ENCODE data around the gene FCER1G.

FCER1G gene

GRCh38 chr1:161185732-161186311 lies 29.3 kb upstream of the FCER1G start:
- in situ Hi-C loops (cut with HindIII; ENCODE audit: low sequenced_read_pairs) = no loop called here
- no peak for TF ChIP-seq CTCF (IDR thresholded peaks at IDR 0.05; ENCODE audit: low read depth, low read length)
- DNase-seq (ENCODE audit: low read depth, low spot score) = no peak
- no peak overlapping the region for H3K4me3 ChIP-seq (ENCODE audit: low read depth, low read length)

GRCh38 chr1:161187311-161187710 lies 27.8 kb upstream of the FCER1G start:
- no peak for TF ChIP-seq CTCF (IDR thresholded peaks at IDR 0.05; ENCODE audit: low read depth, low read length)

GRCh38 chr1:161188381-161188780 lies 26.7 kb upstream of the FCER1G start:
- no peak for DNase-seq (ENCODE audit: low read depth, low spot score)
- TF ChIP-seq CTCF (IDR thresholded peaks at IDR 0.05; ENCODE audit: low read depth, low read length) = no peak
- in situ Hi-C loops (cut with HindIII; ENCODE audit: low sequenced_read_pairs) = no loop called here
- H3K4me3 ChIP-seq (ENCODE audit: low read depth, low read length) = no peak overlapping the region

More at GRCh38 chr1:161187311-161187710, 27.8 kb upstream of the FCER1G start:
- in situ Hi-C loops (cut with HindIII; ENCODE audit: low sequenced_read_pairs) = no loop called here
- H3K4me3 ChIP-seq (ENCODE audit: low read depth, low read length) = no peak overlapping the region
- no peak for DNase-seq (ENCODE audit: low read depth, low spot score)

GRCh38 chr1:161189036-161189435 lies 26.1 kb upstream of the FCER1G start:
- no peak for TF ChIP-seq CTCF (IDR thresholded peaks at IDR 0.05; ENCODE audit: low read depth, low read length)
- no peak overlapping the region for H3K4me3 ChIP-seq (ENCODE audit: low read depth, low read length)
- no peak for DNase-seq (ENCODE audit: low read depth, low spot score)
- in situ Hi-C loops (cut with HindIII; ENCODE audit: low sequenced_read_pairs) = no loop called here

GRCh38 chr1:161190962-161191521 lies 24.1 kb upstream of the FCER1G start:
- no peak for TF ChIP-seq CTCF (IDR thresholded peaks at IDR 0.05; ENCODE audit: low read depth, low read length)
- no peak for DNase-seq (ENCODE audit: low read depth, low spot score)
- no peak overlapping the region for H3K4me3 ChIP-seq (ENCODE audit: low read depth, low read length)
- in situ Hi-C loops (cut with HindIII; ENCODE audit: low sequenced_read_pairs) = no loop called here

GRCh38 chr1:161191971-161192370 lies 23.1 kb upstream of the FCER1G start:
- no peak for TF ChIP-seq CTCF (IDR thresholded peaks at IDR 0.05; ENCODE audit: low read depth, low read length)
- H3K4me3 ChIP-seq (ENCODE audit: low read depth, low read length) = no peak overlapping the region
- in situ Hi-C loops (cut with HindIII; ENCODE audit: low sequenced_read_pairs) = no loop called here
- DNase-seq (ENCODE audit: low read depth, low spot score) = no peak
